RPMI8226 (cell line): ENCODE measurements around the gene LKAAEAR1.
"Not testable (repeated sequence)": the region's sequence is repeated elsewhere in the genome, so short reads cannot be mapped to it uniquely, and the experiment has no call there.

ENCODE experiments used
- DNase-seq: peaks from one replicate; pipeline ENCODE4 v3.0.0-alpha.2; 2015

Gene LKAAEAR1

DNA sequence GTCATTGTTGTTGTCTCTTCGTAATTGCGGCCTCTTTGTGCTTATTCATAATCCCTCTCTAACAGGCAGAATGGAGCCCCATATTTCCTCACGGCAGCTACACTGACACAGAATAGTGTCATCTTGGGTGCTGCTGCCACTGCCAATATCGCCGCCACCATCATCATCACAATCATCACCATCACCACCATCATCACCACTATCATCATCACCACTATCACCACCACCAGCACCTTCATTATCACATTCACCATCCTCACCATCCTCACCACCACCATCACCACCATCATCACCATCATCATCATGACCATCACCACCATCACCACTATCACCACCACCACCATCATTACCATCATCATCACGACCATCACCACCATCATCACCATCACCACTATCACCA is 12.3 kb upstream of the LKAAEAR1 start:
- no peak for DNase-seq

DNA sequence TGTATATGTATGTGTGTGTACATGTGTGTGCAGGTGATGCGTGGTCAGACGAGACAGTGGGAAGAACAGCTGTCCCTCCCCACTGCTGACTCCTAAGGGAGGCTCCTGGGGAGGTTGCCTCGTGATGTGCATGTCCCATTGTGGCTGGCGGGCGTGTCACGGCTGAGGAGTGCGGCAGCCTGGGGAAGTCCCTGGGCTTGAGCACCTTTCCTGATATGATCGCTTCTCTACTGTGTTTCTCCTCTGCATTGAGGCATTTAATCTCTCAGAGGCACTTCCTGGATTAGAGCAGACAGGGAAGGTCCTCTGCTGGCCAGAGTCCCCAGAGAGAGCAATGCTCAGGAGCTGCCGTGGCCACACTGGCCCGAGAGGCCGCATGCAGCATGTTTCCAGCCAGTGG is 11.7 kb upstream of the LKAAEAR1 start:
- no peak for DNase-seq

GRCh38 chr20:64095455-64095854 is 11.3 kb upstream of the LKAAEAR1 start:
- no peak for DNase-seq

GRCh38 chr20:64093013-64093503 is 8.9 kb upstream of the LKAAEAR1 start:
- no peak for DNase-seq

DNA sequence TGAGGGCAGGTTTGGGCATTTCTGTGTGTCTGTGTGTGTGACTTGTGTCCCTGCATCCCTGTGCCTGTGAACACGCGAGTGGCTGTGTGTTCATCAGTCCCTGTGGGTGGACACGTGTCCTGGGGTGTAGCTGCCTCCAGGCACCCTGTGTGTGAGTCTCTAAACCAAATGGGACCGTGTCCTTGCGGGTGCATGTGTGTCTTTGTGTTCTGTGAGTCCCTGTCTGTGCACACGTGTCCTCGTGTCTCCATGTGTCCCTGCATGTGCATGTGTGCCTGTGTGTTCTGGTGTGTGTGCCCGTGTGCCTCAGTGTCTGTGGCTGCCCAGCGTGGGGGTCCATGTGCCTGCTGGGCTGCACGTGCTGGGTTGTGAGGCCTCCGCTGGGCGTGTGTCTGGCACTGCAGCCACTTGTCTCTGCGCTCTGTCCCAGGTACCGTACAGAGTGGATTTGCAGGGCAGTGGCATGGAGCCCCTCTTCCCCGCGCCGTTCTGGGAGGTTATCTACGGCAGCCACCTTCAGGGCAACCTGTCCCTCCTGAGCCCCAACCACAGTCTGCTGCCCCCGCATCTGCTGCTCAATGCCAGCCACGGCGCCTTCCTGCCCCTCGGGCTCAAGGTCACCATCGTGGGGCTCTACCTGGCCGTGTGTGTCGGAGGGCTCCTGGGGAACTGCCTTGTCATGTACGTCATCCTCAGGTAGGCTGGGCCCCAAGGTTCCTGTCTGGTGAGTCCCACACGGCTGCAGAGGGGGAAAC is 8.2 kb upstream of the LKAAEAR1 start:
- DNase-seq = no peak

GRCh38 chr20:64091770-64092169 is 7.6 kb upstream of the LKAAEAR1 start:
- DNase-seq = no peak

- no peak for DNase-seq
Measured at GRCh38 chr20:64091340-64091739, 7.1 kb upstream of the LKAAEAR1 start.

GRCh38 chr20:64090165-64090564 is 6.0 kb upstream of the LKAAEAR1 start:
- DNase-seq = no peak

- DNase-seq = not testable (repeated sequence)
Measured at GRCh38 chr20:64088586-64088985, 4.4 kb upstream of the LKAAEAR1 start.

- DNase-seq = not testable (repeated sequence)
Measured at GRCh38 chr20:64087226-64087825, 3.1 kb upstream of the LKAAEAR1 start.

GRCh38 chr20:64086801-64087200 is 2.6 kb upstream of the LKAAEAR1 start:
- DNase-seq = no peak

DNA sequence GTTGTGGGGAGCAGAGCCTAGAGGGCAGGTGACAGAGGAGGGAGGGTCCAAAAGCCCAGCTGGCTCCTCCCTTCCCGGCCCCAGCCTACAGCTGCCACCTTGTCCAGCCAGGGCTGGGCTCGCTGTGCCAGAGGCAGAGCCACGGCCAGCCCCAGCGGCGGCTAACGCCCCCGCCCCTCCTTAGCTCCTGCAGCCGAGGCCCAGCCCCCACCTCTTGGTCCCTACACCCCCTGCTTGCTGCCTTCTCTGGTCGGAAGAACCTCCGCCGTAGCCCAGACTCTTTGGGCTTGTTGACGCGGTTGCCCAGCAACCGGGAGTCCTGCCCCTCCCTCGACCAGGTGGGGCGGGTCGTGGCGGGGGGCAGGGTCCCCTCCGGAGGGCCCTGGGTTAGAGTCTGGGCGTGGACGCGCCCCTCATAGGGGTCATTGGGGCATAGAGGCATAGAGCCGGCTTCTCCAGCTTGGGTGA is 521 bp upstream of the LKAAEAR1 start:
- no peak for DNase-seq

- DNase-seq = peak; percentile 84
Measured at GRCh38 chr20:64083378-64083803, 807 bp downstream of the LKAAEAR1 start.

GRCh38 chr20:64082820-64083377 is 1.3 kb downstream of the LKAAEAR1 start:
- no peak for DNase-seq

GRCh38 chr20:64082126-64082731 is 2.0 kb downstream of the LKAAEAR1 start:
- DNase-seq = no peak

DNA sequence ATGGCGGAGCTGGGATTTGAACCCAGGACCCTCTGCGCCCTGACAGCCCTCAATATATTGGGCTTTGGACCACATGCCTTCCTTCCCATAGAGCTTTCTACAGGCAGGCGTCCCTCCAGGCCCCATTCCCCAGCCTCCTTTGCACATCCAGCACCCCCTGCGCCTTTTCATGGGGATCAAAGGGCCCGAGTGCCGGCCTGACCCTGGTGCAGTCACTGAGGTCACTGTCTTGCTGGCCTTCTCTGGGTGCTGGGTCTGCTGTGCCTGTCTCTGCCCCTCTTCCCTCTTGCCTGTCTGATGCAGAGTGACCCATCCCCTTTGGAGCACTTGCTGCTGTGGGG is 2.6 kb downstream of the LKAAEAR1 start:
- no peak for DNase-seq

DNA sequence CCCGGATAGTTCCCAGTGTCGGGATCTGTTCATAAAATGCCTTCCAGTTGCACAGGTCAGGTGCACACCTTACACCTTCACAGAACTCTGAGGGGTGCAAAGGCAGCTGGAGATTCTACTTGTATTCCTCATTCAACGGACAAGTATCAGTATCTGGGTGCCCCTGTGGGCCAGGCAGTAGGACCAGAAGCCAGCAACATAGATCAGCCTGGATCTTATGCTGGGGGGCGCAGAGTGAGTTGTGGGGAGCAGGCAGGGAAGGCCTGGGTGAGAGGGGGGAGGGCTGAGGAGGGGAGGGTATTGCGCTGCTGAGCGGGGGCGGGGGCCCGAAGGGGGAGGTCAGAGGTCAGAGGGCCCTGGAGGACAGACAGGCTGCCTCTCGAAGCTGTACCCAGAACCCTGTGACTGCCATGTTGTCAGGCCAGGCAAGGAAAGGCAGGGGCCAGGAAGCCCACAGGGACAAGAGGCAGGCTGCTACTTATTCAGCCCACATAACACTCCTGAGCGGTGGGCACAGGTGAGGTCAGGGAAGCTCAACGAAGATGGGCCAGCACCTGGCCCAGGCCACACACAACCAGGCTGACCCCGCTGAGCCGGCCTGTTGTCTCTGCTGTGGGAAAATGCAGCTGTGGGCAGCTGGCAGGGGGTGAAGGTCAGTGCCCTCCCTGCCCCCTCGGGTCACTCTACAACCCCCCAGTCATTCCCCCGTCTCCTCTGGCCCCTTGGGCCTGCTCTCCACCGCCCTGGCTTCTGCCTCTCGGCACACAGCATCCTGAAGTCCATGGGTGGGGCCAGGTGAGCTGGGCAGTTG is 3.2 kb downstream of the LKAAEAR1 start:
- no peak for DNase-seq

GRCh38 chr20:64080013-64080812 is 4.0 kb downstream of the LKAAEAR1 start, which contains the start of gene OPRL1:
TSS of gene OPRL1 (plus strand) at chr20:64080082. CDS start at chr20:64092721, 12,639 bp downstream.
- DNase-seq = no peak

DNA sequence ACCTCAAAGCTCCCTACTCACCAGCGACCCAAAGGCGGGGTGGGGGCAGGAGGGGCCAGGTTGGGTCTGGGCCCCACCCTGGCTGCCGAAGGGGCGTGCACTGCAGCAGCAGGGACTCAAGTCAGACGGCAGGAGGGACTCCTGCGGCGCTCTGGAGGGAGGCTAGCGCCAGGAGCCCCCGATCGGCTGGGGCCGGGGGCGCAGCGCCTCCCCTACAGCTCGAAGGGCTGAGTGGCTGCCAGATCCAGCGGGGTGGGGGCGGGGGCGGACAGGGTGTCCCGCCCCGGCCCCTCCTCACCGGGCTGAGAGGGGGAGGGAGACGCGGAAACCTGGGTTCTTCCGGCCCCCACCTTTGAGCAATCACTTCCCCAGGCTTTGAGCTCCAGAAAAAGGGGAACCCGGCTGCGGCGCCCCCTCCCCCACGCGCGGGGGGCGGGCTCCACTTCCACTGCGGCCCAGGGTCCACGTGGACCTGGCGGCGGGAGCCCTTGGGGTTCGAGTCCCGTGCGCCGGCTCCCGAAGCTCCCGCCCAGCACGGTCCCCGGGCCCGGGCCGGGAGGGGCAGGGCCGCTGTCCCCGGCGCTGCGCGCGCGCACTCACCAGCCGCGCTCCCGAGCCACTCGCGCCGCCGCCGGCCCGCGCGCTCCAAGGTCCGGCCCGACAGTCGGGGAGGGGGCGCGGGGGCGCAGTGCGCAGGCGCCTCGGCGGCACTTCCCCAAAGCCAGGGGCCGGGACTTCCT is 4.8 kb downstream of the LKAAEAR1 start, which contains the start of gene RGS19:
TSS of gene RGS19 (minus strand) at position 246 of the 740 bp plus-strand sequence. CDS start 2,632 bp downstream, outside the sequence.
- DNase-seq = peak; percentile 85

DNA sequence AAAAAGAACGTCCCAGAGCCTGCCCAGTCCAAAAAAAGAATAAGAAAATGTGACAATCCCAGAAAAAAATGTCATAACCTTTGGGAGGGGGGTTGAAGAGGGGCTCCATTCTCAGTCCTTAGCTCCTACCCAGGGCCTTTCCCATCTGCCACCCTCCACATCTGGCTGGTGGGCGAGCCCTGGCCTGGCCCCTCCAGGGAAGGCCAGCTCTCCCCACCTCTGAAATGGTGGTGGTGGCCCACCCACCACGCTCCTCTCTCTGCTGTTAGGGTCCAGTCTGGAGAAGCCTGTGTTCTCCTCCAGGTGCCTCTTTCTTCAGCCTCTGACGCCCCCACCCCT is 5.3 kb downstream of the LKAAEAR1 start:
- DNase-seq = no peak
